ENCODE measurements around the gene ZNF568. TPM values are rescaled to one million over a fixed set of nuclear protein-coding genes. Genes with fewer than 3 reads are reported as not detected.

ZNF568 gene
- total RNA-seq, 2 donors from 2014 or later, result 9.2 to 19.7 TPM

- no peak for TF ChIP-seq CTCF (IDR thresholded peaks at IDR 0.05)
- Histone ChIP-seq H3K4me3 (no peak overlapping the region), H3K9me3 (peaks cover 92% of the 10 kb centered on the region), H3K36me3 (peaks cover 53% of the 10 kb centered on the region), H3K27me3 (replicated peaks; ENCODE audit: insufficient read depth) (no peaks in the 10 kb centered on the region), H3K4me1 (ENCODE audit: control insufficient read depth in 1 of 2, low read depth in 2 of 2) (no peaks in the 10 kb centered on the region), H3K27ac (no peak overlapping the region)
- DNase-seq (ENCODE audit: low spot score) (no peak), ATAC-seq (ENCODE audit: insufficient number of reproducible peaks, low FRiP score, low read depth) (no peak)
These were observed 34.4 kb downstream of the ZNF568 start for GRCh38 chr19:36950335-36951119.

GRCh38 chr19:36962346-36962745, 46.2 kb downstream of the ZNF568 start:
- no peak overlapping the region for H3K27ac ChIP-seq
- no peak overlapping the region for H3K4me3 ChIP-seq
- DNase-seq (ENCODE audit: low spot score) (no peak), ATAC-seq (ENCODE audit: insufficient number of reproducible peaks, low FRiP score, low read depth) (no peak)
- H3K9me3 ChIP-seq, result peaks cover 29% of the 10 kb centered on the region
- no peak for TF ChIP-seq CTCF (IDR thresholded peaks at IDR 0.05)
- no peaks in the 10 kb centered on the region for H3K36me3 ChIP-seq
- H3K27me3 ChIP-seq (replicated peaks; ENCODE audit: insufficient read depth), result no peaks in the 10 kb centered on the region
- no peaks in the 10 kb centered on the region for H3K4me1 ChIP-seq (ENCODE audit: control insufficient read depth in 1 of 2, low read depth in 2 of 2)

DNA sequence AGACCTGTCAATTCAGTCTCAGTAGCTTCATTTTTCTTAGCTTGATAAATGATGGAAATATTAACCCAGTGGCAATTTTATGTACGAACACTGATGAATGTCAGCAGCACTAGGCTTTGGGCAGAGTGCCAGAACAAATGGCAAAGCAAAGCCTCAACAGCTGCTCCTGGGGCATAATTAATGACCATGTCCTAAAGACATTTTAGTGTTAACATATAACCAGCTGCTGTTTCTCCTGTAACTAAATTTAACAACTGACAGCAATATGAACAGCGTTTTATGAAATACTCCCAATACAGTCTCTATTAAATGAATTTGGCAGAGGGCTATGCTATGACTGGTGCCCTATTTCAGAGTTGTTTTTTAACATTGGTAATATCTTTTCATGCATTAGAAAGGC, 47.1 kb downstream of the ZNF568 start:
- Histone ChIP-seq H3K4me3 (no peak overlapping the region), H3K4me1 (ENCODE audit: control insufficient read depth in 1 of 2, low read depth in 2 of 2) (no peaks in the 10 kb centered on the region), H3K36me3 (no peaks in the 10 kb centered on the region), H3K27me3 (replicated peaks; ENCODE audit: insufficient read depth) (no peaks in the 10 kb centered on the region), H3K27ac (no peak overlapping the region), H3K9me3 (peaks cover 26% of the 10 kb centered on the region)
- no peak for DNase-seq (ENCODE audit: low spot score)
- no peak for TF ChIP-seq CTCF (IDR thresholded peaks at IDR 0.05)
- no peak for ATAC-seq (ENCODE audit: insufficient number of reproducible peaks, low FRiP score, low read depth)

DNA sequence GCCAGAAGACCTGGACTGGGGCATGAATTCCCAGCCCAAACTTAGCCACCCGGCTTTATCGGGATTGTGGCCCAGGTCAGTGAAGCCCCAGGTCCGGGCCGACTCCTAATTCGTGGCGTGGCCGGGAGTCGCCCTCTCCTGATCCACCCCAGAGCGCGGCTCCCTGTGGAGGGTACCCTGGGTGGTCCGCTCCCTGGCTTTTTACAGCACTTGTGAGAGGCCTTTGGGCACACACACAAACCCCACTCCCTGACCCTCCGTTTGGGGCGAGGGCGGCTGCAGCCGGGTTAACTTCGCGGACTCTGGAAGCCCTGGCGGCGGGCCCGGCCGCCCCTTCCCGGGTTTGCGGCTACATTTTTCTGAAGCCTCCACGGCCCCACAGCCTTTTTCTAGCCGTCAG, 56.4 kb downstream of the ZNF568 start:
- no peak for DNase-seq (ENCODE audit: low spot score)
- H3K9me3 ChIP-seq, result no peaks in the 10 kb centered on the region
- H3K36me3 ChIP-seq, result no peaks in the 10 kb centered on the region
- H3K4me3 ChIP-seq, result peak overlapping the region; percentile 88
- H3K4me1 ChIP-seq (ENCODE audit: control insufficient read depth in 1 of 2, low read depth in 2 of 2), result peaks cover 4 to 15% of the 10 kb centered on the region in 2 donors
- ATAC-seq (ENCODE audit: insufficient number of reproducible peaks, low FRiP score, low read depth), result no peak
- H3K27ac ChIP-seq, result peak overlapping the region; percentile 64 to 78
- no peak for TF ChIP-seq CTCF (IDR thresholded peaks at IDR 0.05)
- no peaks in the 10 kb centered on the region for H3K27me3 ChIP-seq (replicated peaks; ENCODE audit: insufficient read depth)

DNA sequence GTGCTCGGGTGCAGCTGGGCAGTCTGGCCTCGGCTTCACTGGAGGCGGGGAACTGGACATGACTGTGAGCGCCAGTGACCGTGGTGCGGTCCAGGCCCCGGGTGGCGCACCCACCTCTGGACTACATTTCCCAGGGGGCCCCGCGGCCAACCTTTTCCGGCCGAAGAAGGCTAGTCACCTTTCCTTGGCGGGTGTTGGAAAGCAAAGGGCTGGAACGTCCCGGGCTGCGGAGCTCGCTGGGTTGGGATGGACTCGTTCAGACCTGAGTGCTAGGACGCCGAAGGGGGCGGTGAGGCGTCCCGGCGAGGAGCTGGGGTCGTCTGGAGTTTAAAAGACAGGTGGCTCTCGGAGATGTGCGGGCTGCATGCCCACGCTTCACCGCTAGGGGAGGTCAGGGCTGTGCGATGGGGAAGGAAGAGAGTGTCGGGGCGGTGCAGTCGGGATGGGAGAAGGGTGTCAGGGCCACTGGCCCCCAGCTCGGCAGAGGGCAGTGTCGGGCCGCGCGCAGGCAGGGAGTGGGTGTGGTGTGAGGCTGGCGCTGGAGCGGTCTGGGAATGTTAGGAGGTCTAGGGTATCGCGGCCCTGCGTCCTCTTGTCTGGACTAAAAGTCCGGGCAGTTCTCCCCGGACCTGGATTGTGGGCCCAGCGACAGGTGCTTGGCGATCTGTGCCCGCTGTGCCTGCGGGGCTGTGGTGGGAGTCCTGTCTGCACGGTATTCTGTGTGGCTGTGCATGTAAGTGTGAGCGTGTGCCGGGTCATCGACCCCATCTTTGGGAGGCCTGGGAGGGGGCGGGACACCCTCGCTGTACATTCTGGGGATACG, 57.1 kb downstream of the ZNF568 start:
- DNase-seq (ENCODE audit: low spot score) (peak; percentile 44), ATAC-seq (ENCODE audit: insufficient number of reproducible peaks, low FRiP score, low read depth) (peak; percentile 86)
- no peaks in the 10 kb centered on the region for H3K9me3 ChIP-seq
- TF ChIP-seq CTCF (IDR thresholded peaks at IDR 0.05), result peak; percentile 90
- no peaks in the 10 kb centered on the region for H3K36me3 ChIP-seq
- H3K4me3 ChIP-seq, result peak overlapping the region; percentile 88
- H3K27ac ChIP-seq, result peak overlapping the region; percentile 64 to 78
- H3K4me1 ChIP-seq (ENCODE audit: control insufficient read depth in 1 of 2, low read depth in 2 of 2), result peaks cover 4 to 15% of the 10 kb centered on the region in 2 donors
- H3K27me3 ChIP-seq (replicated peaks; ENCODE audit: insufficient read depth), result no peaks in the 10 kb centered on the region

Measured in thoracic aorta (tissue), 2 donors.